IMR-90 (cell line): ENCODE measurements around the gene CSRP1.
A peak's percentile ranks its signal among the peaks of the same experiment; 100 is the strongest.

ENCODE experiments used
- BHLHE40 ChIP-seq: fragments of 150-350 bp; IDR thresholded peaks from 2 replicates; pipeline ENCODE4 v1.6.1; 2016; ENCODE audit warnings: mild to moderate bottlenecking, low read depth, low read length
- CEBPB ChIP-seq: IDR thresholded peaks from 2 replicates; pipeline ENCODE4 v1.6.1; 2012; ENCODE audit warnings: low read depth, low read length, improper control_type of control experiment
- CHD1 ChIP-seq: IDR thresholded peaks from 2 replicates; pipeline ENCODE4 v1.6.1; 2012; ENCODE audit warnings: low read depth, low read length, improper control_type of control experiment
- CTCF ChIP-seq: conservative IDR thresholded peaks from 2 replicates; pipeline ENCODE4 v1.5.1; 2012; ENCODE audit warnings: mild to moderate bottlenecking, low read depth, low read length, improper control_type of control experiment
- MAZ ChIP-seq: IDR thresholded peaks from 2 replicates; pipeline ENCODE4 v1.6.1; 2012; ENCODE audit warnings: low read depth, mild to moderate bottlenecking, low read length, improper control_type of control experiment, moderate library complexity, borderline replicate concordance
- NFE2L2 ChIP-seq: fragments of 150-350 bp; IDR thresholded peaks from 2 replicates; pipeline ENCODE4 v1.6.1; 2016; ENCODE audit warnings: low read depth, mild to moderate bottlenecking, low read length
- POLR2A ChIP-seq: IDR thresholded peaks from 2 replicates; pipeline ENCODE4 v1.6.1; 2012; ENCODE audit warnings: mild to moderate bottlenecking, low read depth, low read length
- RCOR1 ChIP-seq: IDR thresholded peaks from 2 replicates; pipeline ENCODE4 v1.6.1; 2012; ENCODE audit warnings: mild to moderate bottlenecking, low read length, improper control_type of control experiment; ENCODE audit not compliant: insufficient replicate concordance
- USF2 ChIP-seq: fragments of 150-350 bp; IDR thresholded peaks from 2 replicates; pipeline ENCODE4 v1.6.1; 2017; ENCODE audit warnings: mild to moderate bottlenecking, antibody characterized with exemption, low read length, low read depth

DNA sequence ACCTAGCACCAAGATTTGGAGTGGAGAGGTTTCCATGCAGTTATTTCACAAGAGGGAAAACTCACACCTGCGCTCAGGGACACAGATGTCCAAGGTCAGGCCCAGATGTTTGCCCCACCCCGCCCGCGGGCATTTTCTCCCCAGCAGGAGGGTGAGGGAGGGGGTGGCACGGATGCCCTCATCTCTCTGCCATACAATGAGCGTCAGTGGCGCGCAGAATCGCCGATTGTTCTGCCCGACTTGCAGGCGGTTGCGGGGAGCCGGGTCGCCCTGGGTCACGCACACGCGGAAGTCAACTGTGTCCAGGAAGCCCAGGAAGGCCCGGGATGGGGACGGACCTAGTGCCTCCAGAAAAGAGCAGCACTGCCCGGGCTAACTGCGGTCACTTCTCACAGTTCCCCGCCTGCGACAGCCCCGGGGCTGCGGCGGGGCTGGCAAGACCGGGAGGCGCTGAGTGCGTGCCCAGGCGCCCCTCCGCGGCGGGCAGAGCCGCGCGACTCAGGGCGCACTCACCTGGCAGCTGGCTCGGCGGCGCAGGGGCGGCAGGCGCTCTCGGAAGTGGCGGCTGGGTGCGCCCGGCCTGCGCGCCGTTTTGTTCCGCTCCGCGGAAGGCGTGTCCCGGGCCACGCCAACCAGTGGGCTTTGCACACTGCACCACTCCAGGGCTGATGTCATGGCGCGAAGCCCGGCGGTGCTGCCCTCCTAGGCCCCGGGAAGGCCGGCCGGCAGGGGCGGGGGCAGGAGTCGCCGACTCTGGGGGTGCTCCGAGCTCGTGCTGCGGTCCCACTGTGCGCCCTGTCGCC is at the start of gene CSRP1:
- TF ChIP-seq POLR2A (peak; percentile 99), CTCF (no peak), NFE2L2 (no peak), CEBPB (no peak), RCOR1 (no peak), USF2 (no peak), BHLHE40 (no peak), MAZ (peak; percentile 75; the same call in 1 of the 2 replicates), CHD1 (peak; percentile 96; the same call in 1 of the 2 replicates)
